SU-DHL-6 (cell line): ENCODE data around the gene PRSS27.
"Not testable (repeated sequence)": the region's sequence is repeated elsewhere in the genome, so short reads cannot be mapped to it uniquely, and the experiment has no call there.

Experiments
- H2AFZ ChIP-seq: fragments of 200-600 bp; sonication (generic); 2 replicates; pipeline ENCODE4 v1.6.1; 2014; ENCODE audit warnings: low read depth, mild to moderate bottlenecking, moderate library complexity, mixed read lengths, antibody characterized with exemption, low read length; ENCODE audit not compliant: severe bottlenecking
- H3F3A ChIP-seq: fragments of 200-600 bp; shearing (Covaris generic); 2 replicates; pipeline ENCODE4 v1.6.0; 2016; ENCODE audit warnings: antibody characterized with exemption, mild to moderate bottlenecking; ENCODE audit not compliant: insufficient read depth
- H3K27ac ChIP-seq: fragments of 200-600 bp; sonication (generic); 2 replicates; pipeline ENCODE4 v1.5.1; 2016; ENCODE audit warnings: low read depth, mild to moderate bottlenecking, low read length, moderate library complexity, mixed read lengths
- H3K27me3 ChIP-seq: fragments of 200-600 bp; sonication (generic), shearing (Covaris generic); 2 replicates; pipeline ENCODE4 v1.6.0; 2014; ENCODE audit warnings: mild to moderate bottlenecking, low read length
- H3K36me3 ChIP-seq: fragments of 200-600 bp; sonication (generic); 2 replicates; pipeline ENCODE4 v1.6.1; 2014; ENCODE audit warnings: mild to moderate bottlenecking, low read length, mixed read lengths
- H3K4me2 ChIP-seq: fragments of 300-600, 200-600 bp; shearing (Covaris generic), sonication (generic); 2 replicates; pipeline ENCODE4 v1.6.0; 2014; ENCODE audit warnings: low read length, low read depth, mild to moderate bottlenecking; ENCODE audit not compliant: poor library complexity, severe bottlenecking
- H3K4me3 ChIP-seq: fragments of 200-600 bp; sonication (generic); 2 replicates; pipeline ENCODE4 v1.5.1; 2014; ENCODE audit warnings: antibody characterized with exemption, low read length, mild to moderate bottlenecking, mixed read lengths; ENCODE audit not compliant: insufficient read depth, poor library complexity, severe bottlenecking
- H3K79me2 ChIP-seq: fragments of 200-600 bp; sonication (generic); 2 replicates; pipeline ENCODE4 v1.6.1; 2014; ENCODE audit warnings: mild to moderate bottlenecking, low read length, moderate library complexity; ENCODE audit not compliant: insufficient read depth
- H3K9ac ChIP-seq: fragments of 200-600 bp; sonication (generic); 2 replicates; pipeline ENCODE4 v1.7.0; 2014; ENCODE audit warnings: mild to moderate bottlenecking, low read length
- H3K9me2 ChIP-seq: fragments of 200-600 bp; sonication (generic); replicated peaks from 2 replicates; pipeline ENCODE4 v1.6.1; 2014; ENCODE audit warnings: low read length; ENCODE audit not compliant: insufficient read depth
- H3K9me3 ChIP-seq: fragments of 200-600 bp; sonication (generic); 2 replicates; pipeline ENCODE4 v1.6.1; 2014; ENCODE audit warnings: low read length, mixed read lengths; ENCODE audit not compliant: insufficient read depth
- H4K20me1 ChIP-seq: fragments of 200-600 bp; sonication (generic); 2 replicates; pipeline ENCODE4 v1.6.1; 2014; ENCODE audit warnings: low read depth, mild to moderate bottlenecking, antibody characterized with exemption, low read length, moderate library complexity, mixed read lengths
- EZH2phosphoT487 ChIP-seq: fragments of 200-600 bp; sonication (generic), shearing (Covaris generic); conservative IDR thresholded peaks from 2 replicates; pipeline ENCODE4 v1.6.1; 2018; ENCODE audit warnings: mild to moderate bottlenecking, antibody characterized with exemption, low read length, moderate library complexity, mixed read lengths
- TF ChIP-seq, protein P1 (sequence below): fragments of 200-600 bp; sonication (generic); IDR thresholded peaks from one replicate; pipeline ENCODE4 v1.5.1; 2017; ENCODE audit warnings: antibody characterized with exemption, mild to moderate bottlenecking, low read length, moderate library complexity; ENCODE audit not compliant: insufficient read depth, poor library complexity, severe bottlenecking

PRSS27 gene

DNA sequence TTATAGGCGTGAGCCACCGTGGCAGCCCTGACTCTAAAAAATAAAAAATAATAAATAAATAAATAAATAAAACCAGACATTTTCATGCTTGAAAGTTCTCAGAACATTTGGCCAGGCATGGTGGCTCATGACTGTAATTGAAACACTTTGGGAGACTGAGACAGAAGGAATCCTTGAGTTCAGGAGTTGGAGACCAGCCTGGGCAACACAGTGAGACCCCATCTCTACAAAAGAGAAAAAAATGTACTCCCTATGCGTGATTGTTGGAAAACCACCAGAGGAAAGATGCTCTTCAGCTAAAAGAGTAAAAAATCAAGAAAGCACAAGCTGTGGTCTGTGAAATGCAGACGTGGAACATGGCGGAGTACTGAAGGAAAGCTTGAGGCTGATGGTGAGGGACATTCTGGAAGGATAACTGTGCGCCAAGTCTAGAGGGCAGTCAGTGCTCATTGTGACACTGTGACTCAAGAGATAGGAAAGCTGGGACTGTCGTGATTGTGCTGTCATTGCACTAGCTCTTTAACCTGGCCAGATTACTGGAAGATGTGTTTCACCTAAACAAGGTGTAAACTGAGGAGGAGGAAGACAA, 4.2 kb upstream of the PRSS27 start:
- Histone ChIP-seq H3K9me2 (no peaks in the 10 kb centered on the region), H3K79me2 (no peaks in the 10 kb centered on the region), H3K36me3 (no peaks in the 10 kb centered on the region), H3K9ac (no peak overlapping the region), H3K9me3 (no peaks in the 10 kb centered on the region), H2AFZ (no peak overlapping the region), H4K20me1 (no peaks in the 10 kb centered on the region), H3F3A (no peaks in the 10 kb centered on the region), H3K4me3 (no peak overlapping the region), H3K27ac (no peak overlapping the region), H3K27me3 (no peaks in the 10 kb centered on the region), H3K4me2 (no peak overlapping the region)
- TF ChIP-seq EZH2phosphoT487, result no peak
- TF ChIP-seq, protein P1, sequence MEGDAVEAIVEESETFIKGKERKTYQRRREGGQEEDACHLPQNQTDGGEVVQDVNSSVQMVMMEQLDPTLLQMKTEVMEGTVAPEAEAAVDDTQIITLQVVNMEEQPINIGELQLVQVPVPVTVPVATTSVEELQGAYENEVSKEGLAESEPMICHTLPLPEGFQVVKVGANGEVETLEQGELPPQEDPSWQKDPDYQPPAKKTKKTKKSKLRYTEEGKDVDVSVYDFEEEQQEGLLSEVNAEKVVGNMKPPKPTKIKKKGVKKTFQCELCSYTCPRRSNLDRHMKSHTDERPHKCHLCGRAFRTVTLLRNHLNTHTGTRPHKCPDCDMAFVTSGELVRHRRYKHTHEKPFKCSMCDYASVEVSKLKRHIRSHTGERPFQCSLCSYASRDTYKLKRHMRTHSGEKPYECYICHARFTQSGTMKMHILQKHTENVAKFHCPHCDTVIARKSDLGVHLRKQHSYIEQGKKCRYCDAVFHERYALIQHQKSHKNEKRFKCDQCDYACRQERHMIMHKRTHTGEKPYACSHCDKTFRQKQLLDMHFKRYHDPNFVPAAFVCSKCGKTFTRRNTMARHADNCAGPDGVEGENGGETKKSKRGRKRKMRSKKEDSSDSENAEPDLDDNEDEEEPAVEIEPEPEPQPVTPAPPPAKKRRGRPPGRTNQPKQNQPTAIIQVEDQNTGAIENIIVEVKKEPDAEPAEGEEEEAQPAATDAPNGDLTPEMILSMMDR, result no peak

- not testable (repeated sequence) for H3K9me2 ChIP-seq, H3K27me3 ChIP-seq, H3K27ac ChIP-seq, H3K79me2 ChIP-seq, H3K36me3 ChIP-seq, H3F3A ChIP-seq, H4K20me1 ChIP-seq, H3K9me3 ChIP-seq
- H3K4me2 ChIP-seq, result peak overlapping the region; percentile 84
- H2AFZ ChIP-seq, result peak overlapping the region; percentile 96
- peak overlapping the region; percentile 63 for H3K9ac ChIP-seq
- H3K4me3 ChIP-seq, result peak overlapping the region; percentile 57
These were observed 1.7 kb upstream of the PRSS27 start for GRCh38 chr16:2721634-2722173.

- Histone ChIP-seq H3K4me2 (peak overlapping the region; percentile 84), H3K9ac (peak overlapping the region; percentile 63), H3K36me3 (no peaks in the 10 kb centered on the region), H3K27me3 (no peaks in the 10 kb centered on the region), H3K27ac (no peak overlapping the region), H3K9me3 (no peaks in the 10 kb centered on the region), H3K4me3 (peak overlapping the region; percentile 57), H2AFZ (peak overlapping the region; percentile 96), H3F3A (no peaks in the 10 kb centered on the region), H4K20me1 (no peaks in the 10 kb centered on the region), H3K79me2 (no peaks in the 10 kb centered on the region), H3K9me2 (no peaks in the 10 kb centered on the region)
- no peak for TF ChIP-seq EZH2phosphoT487
- TF ChIP-seq, protein P1, result no peak
These were observed 952 bp upstream of the PRSS27 start for GRCh38 chr16:2720719-2721633.
